B cell (primary cell): ENCODE results near the gene NOVA1.

ENCODE experiments used
- EZH2 ChIP-seq: IDR thresholded peaks from 2 replicates; pipeline ENCODE4 v1.6.1; 2012; ENCODE audit warnings: borderline replicate concordance, low read depth, mild to moderate bottlenecking, moderate library complexity, low read length; ENCODE audit not compliant: insufficient read depth, poor library complexity, severe bottlenecking
- TF ChIP-seq, protein P1 (sequence below): fragments of 200-600 bp; IDR thresholded peaks from one replicate; pipeline ENCODE4 v1.8.0; 2022; ENCODE audit warnings: antibody characterized with exemption, mild to moderate bottlenecking

DNA sequence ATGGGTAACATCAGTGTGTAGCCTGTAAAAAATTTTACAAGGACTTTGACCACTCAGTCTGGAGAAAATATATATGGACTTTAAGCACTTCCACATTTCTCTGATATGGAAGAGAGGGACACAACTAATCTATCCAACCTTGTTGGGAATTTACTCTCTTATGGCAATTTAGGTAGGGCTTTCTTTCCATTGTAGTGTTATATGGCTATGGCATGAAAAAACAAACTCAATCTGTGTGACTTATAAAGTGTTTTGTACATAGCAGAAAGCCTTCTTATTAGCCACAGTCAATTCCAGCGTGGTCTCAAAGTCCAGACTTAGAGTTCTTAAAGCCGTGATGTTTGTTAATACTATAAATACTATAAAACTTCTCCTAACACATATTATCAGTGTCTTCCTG, 98.3 kb downstream of the NOVA1 start:
- TF ChIP-seq, protein P1, sequence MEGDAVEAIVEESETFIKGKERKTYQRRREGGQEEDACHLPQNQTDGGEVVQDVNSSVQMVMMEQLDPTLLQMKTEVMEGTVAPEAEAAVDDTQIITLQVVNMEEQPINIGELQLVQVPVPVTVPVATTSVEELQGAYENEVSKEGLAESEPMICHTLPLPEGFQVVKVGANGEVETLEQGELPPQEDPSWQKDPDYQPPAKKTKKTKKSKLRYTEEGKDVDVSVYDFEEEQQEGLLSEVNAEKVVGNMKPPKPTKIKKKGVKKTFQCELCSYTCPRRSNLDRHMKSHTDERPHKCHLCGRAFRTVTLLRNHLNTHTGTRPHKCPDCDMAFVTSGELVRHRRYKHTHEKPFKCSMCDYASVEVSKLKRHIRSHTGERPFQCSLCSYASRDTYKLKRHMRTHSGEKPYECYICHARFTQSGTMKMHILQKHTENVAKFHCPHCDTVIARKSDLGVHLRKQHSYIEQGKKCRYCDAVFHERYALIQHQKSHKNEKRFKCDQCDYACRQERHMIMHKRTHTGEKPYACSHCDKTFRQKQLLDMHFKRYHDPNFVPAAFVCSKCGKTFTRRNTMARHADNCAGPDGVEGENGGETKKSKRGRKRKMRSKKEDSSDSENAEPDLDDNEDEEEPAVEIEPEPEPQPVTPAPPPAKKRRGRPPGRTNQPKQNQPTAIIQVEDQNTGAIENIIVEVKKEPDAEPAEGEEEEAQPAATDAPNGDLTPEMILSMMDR: no peak
- no peak for TF ChIP-seq EZH2
